Measurements from ENCODE around the gene STING1.

GRCh38 chr5:139426203-139426885 is 56.2 kb downstream of the STING1 start:
- TF ChIP-seq PML (IDR thresholded peaks at IDR 0.05; ENCODE audit: low read length) = no peak
- TF ChIP-seq EGR1 (IDR thresholded peaks at IDR 0.05; ENCODE audit: borderline replicate concordance in 1 of 2, low read depth in 2 of 2, low read length in 2 of 2) = no peak
- no peak for TF ChIP-seq CTCF (IDR thresholded peaks at IDR 0.05 in 2 of 3, conservative IDR thresholded peaks at IDR 0.05 in 1 of 3; ENCODE audit: control insufficient read depth in 2 of 3, extremely low read depth in 1 of 3, insufficient read depth in 1 of 3, low read depth in 3 of 3, low read length in 3 of 3)

All from GM12878 (cell line).